ENCODE data around the gene BAIAP2. TPM values are rescaled to one million over a fixed set of nuclear protein-coding genes. Genes with fewer than 3 reads are reported as not detected.

Gene BAIAP2
- total and polyA plus RNA-seq, 2 donors (not counting 3 experiments of a cell fraction or from before 2014, with no cell fraction given), result 12.3 to 18.6 TPM

- Histone ChIP-seq H3K9me3 (replicated peaks; ENCODE audit: control insufficient read depth, insufficient read depth, low read length) (no peaks in the 10 kb centered on the region), H3K27me3 (ENCODE audit: control insufficient read depth in 2 of 2, insufficient read depth in 2 of 2, low read length in 2 of 2) (no peaks in the 10 kb centered on the region), H3K9ac (replicated peaks; ENCODE audit: extremely low read depth, insufficient read depth, low read length) (no peak overlapping the region), H4K20me1 (replicated peaks; ENCODE audit: control insufficient read depth, extremely low read depth, insufficient read depth, low read length) (no peaks in the 10 kb centered on the region), H3K36me3 (ENCODE audit: control insufficient read depth in 2 of 2, extremely low read depth in 1 of 2, insufficient read depth in 2 of 2, low read length in 2 of 2) (no peaks in the 10 kb centered on the region), H3K79me2 (ENCODE audit: control insufficient read depth, insufficient read depth, low read length) (no peaks in the 10 kb centered on the region), H3K27ac (ENCODE audit: insufficient read depth, low read depth, low read length) (no peak overlapping the region), H3K9me1 (replicated peaks; ENCODE audit: control insufficient read depth, extremely low read depth, insufficient read depth, low read length) (no peaks in the 10 kb centered on the region), H2AFZ (ENCODE audit: low read depth, low read length) (no peak overlapping the region), H3K4me3 (replicated peaks in 1 of 3; ENCODE audit: insufficient read depth in 1 of 3, low read depth in 1 of 3, low read length in 3 of 3) (no peak overlapping the region), H3K4me2 (ENCODE audit: insufficient read depth, low read length) (no peak overlapping the region), H3K4me1 (ENCODE audit: control insufficient read depth, extremely low read depth, insufficient read depth, low read length) (peaks cover 8% of the 10 kb centered on the region)
- intact Hi-C loops (cut with micrococcal nuclease), result no loop called here
- no peak for DNase-seq (ENCODE audit: low read depth, low spot score)
- no peak for TF ChIP-seq POLR2AphosphoS5 (IDR thresholded peaks at IDR 0.05; ENCODE audit: insufficient read depth, low read depth, low read length)
- no peak for TF ChIP-seq FOS (IDR thresholded peaks at IDR 0.05; ENCODE audit: borderline replicate concordance, insufficient read depth, low read length)
- TF ChIP-seq POLR2A (IDR thresholded peaks at IDR 0.05; ENCODE audit: low read depth, low read length), result no peak
- TF ChIP-seq EZH2 (IDR thresholded peaks at IDR 0.05; ENCODE audit: borderline replicate concordance, low read depth, low read length, severe bottlenecking), result no peak
- no peak for TF ChIP-seq GATA2 (IDR thresholded peaks at IDR 0.05; ENCODE audit: insufficient read depth, insufficient read length, low read depth, low read length)
- no peak for TF ChIP-seq CTCF (IDR thresholded peaks at IDR 0.05; ENCODE audit: extremely low read depth in 1 of 2, insufficient read depth in 1 of 2, low read depth in 1 of 2, low read length in 2 of 2)
- TF ChIP-seq MAX (IDR thresholded peaks at IDR 0.05; ENCODE audit: insufficient read depth, insufficient read length), result no peak
- no peak for TF ChIP-seq JUN (IDR thresholded peaks at IDR 0.05; ENCODE audit: borderline replicate concordance, insufficient read depth, insufficient read length, low read depth)
- TF ChIP-seq MYC (IDR thresholded peaks at IDR 0.05; ENCODE audit: low read depth, low read length), result no peak
- FAIRE-seq, result no peak
- ChIA-PET POLR2A (no interaction called here), CTCF (interaction anchor here (3.5 to 3.8 kb wide), 3 partner anchors 76 to 112 kb away, joined by 20 to 59 read pairs (median 44); no protein-coding TSS in a partner anchor)
- dilution Hi-C loops (cut with MboI; ENCODE audit: extremely low pct_ligation_motif_present, low sequenced_read_pairs), result no loop called here
- BruUV-seq (replicated peaks), result no TSS peak
These were observed 64.9 kb downstream of the BAIAP2 start for GRCh38 chr17:81099888-81100287.

Measured in endothelial cell of umbilical vein (primary cell).